NCI-H69 (cell line): Measurements from ENCODE around the gene EZH2.

Source experiments
- DNase-seq: peaks from one replicate; lab custom pipeline; 2025; lab: John Stamatoyannopoulos, UW

EZH2 gene

GRCh38 chr7:148761499-148762278 is 122.4 kb downstream of the EZH2 start:
- DNase-seq, result no peak
